Subcutaneous abdominal adipose tissue (tissue), 5 donors: ENCODE measurements around the gene SLC22A2.

Experiments used
- H3K27ac ChIP-seq: one replicate; pipeline ENCODE4 v1.7.0; 2013; ENCODE audit warnings: low read depth, mild to moderate bottlenecking, inconsistent platforms, low read length, moderate library complexity
- H3K27me3 ChIP-seq, 5 donors: one replicate each; pipeline ENCODE4 v1.7.0; 2013; ENCODE audit warnings: low read length in 5 of 5, inconsistent platforms in 1 of 5; ENCODE audit not compliant: control insufficient read depth in 5 of 5, insufficient read depth in 4 of 5
- H3K36me3 ChIP-seq, 5 donors: one replicate each; pipeline ENCODE4 v1.7.0; 2013; ENCODE audit warnings: low read length in 5 of 5; ENCODE audit not compliant: control insufficient read depth in 5 of 5, insufficient read depth in 5 of 5
- H3K4me1 ChIP-seq, 5 donors: one replicate each; pipeline ENCODE4 v1.7.0; 2013; ENCODE audit warnings: low read length in 5 of 5, mild to moderate bottlenecking in 3 of 5, moderate library complexity in 1 of 5; ENCODE audit not compliant: control insufficient read depth in 5 of 5, insufficient read depth in 5 of 5
- H3K4me3 ChIP-seq, 5 donors: one replicate each; pipeline ENCODE4 v1.7.0; 2013; ENCODE audit warnings: low read length in 5 of 5, low read depth in 1 of 5
- H3K9ac ChIP-seq, 5 donors: one replicate each; pipeline ENCODE4 v1.7.0; 2013; ENCODE audit warnings: low read length in 5 of 5, mild to moderate bottlenecking in 4 of 5, moderate library complexity in 3 of 5
- H3K9me3 ChIP-seq, 5 donors: one replicate each; pipeline ENCODE4 v1.7.0; 2013; ENCODE audit warnings: low read length in 5 of 5; ENCODE audit not compliant: control insufficient read depth in 5 of 5
- donor health status: healthy.
- donor health status: healthy.
- donor health status: healthy.
- donor health status: healthy.
- donor health status: healthy.

The SLC22A2 gene

DNA sequence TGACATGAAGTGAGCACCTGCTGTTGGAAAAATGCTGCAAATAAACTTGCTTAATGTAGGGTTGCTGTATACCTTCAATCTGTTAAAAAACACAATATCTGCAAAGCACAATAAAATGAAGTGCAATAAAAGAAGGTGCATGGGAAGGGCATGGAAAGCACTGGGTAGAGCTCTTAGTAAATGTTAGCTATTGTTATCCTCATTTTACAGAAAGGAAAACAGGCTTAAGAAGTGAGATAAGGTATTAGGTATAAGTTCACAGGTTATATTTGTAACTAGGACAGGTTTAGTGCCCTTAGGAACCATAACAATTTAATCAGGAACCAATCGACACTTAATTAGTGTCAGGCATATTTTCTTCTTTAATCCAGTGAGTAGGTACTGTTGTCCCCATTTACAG, 36.7 kb downstream of the SLC22A2 start:
- Histone ChIP-seq H3K9ac (no peak overlapping the region), H3K36me3 (no peaks in the 10 kb centered on the region), H3K4me1 (no peaks in the 10 kb centered on the region), H3K27ac (no peak overlapping the region), H3K27me3 (peaks cover 0 to 3% (median 0%) of the 10 kb centered on the region in 5 donors), H3K4me3 (no peak overlapping the region), H3K9me3 (peaks cover 0 to 4% (median 0%) of the 10 kb centered on the region in 5 donors)

DNA sequence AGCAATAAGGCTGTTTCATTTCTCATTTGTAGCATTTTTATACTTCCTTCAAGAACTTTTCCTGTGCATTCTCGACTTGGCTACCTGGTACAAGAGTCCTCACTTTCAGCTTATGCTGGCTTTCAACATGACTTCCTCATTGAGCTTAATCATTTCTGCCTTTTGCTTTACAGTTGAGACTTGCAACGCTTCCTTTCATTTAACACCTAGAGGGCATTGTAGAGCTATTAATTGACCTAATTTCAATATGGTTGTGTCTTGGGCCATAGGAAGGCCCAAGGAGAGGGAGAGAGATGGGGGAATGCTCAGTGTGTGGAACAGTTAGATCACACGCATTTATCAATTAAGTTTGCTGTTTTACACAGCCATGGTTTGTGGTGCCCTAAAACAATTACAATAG, 37.2 kb downstream of the SLC22A2 start:
- H3K4me1 ChIP-seq, result no peaks in the 10 kb centered on the region
- H3K9me3 ChIP-seq, result peaks cover 0 to 4% (median 0%) of the 10 kb centered on the region in 5 donors
- H3K27me3 ChIP-seq, result peaks cover 0 to 3% (median 0%) of the 10 kb centered on the region in 5 donors
- H3K9ac ChIP-seq, result no peak overlapping the region
- no peak overlapping the region for H3K27ac ChIP-seq
- no peak overlapping the region for H3K4me3 ChIP-seq
- no peaks in the 10 kb centered on the region for H3K36me3 ChIP-seq

DNA sequence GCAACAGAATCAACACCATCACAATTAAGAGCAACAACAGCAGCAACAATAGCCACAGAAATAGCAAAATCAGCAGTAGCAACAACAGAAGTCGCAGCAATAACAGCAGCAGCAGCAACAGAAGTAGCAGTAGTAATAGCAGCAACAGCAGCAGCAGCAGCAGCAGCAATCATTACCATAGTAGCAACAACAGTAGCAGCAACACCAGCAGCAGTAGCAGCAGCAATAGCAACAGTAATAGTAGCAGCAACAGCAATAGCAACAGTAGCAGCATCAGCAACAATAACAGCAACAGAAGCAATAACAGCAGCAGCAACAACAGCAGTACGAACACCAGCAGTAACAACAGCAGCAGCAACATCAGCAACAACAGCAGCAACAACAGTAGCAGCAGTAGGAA, 39.8 kb downstream of the SLC22A2 start:
- Histone ChIP-seq H3K4me1 (no peaks in the 10 kb centered on the region), H3K9me3 (peaks cover 0 to 9% (median 0%) of the 10 kb centered on the region in 5 donors), H3K9ac (no peak overlapping the region), H3K27me3 (peaks cover 0 to 3% (median 0%) of the 10 kb centered on the region in 5 donors), H3K27ac (no peak overlapping the region), H3K4me3 (no peak overlapping the region), H3K36me3 (no peaks in the 10 kb centered on the region)

DNA sequence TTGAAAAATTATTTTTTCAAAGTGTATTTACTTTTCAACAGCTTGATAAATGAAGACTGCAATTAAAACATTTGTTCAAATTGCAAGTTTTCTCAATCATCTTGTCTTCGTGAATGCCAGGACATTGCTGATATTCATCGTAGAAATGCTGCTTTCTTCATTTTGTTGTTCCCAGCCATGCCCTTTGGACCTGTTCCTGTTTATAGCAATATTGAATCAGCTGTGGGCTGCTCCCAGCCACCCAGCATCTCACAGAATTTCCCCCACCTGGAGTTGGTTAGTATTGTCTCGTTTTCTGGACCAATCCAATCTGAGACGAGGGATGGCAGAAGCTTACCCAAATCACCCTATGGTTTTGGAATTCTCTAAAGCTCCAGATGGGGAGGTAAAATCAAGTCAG, 40.8 kb downstream of the SLC22A2 start:
- Histone ChIP-seq H3K27ac (no peak overlapping the region), H3K9ac (no peak overlapping the region), H3K27me3 (peaks cover 0 to 3% (median 0%) of the 10 kb centered on the region in 5 donors), H3K36me3 (no peaks in the 10 kb centered on the region), H3K9me3 (peaks cover 0 to 9% (median 0%) of the 10 kb centered on the region in 5 donors), H3K4me3 (no peak overlapping the region), H3K4me1 (no peaks in the 10 kb centered on the region)

DNA sequence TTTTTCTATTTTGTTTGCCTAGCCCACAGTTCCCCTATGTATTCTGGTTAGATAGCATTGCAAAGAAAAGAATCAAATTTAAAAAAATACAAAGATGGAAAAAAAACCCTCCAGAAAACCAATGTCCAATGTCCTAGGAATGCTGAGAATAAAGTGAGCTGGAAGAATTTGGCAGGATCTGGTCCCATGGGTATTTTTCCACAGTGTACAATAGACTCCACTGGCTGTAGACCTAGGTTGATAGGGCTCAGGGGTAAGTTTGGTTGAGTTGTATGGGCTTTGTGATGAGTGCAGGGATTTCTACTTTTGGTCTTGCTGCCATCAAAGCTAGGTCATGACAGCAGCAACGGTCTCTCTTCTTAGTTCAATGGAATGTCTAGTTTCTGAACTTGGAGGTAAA, 41.5 kb downstream of the SLC22A2 start:
- no peak overlapping the region for H3K27ac ChIP-seq
- no peaks in the 10 kb centered on the region for H3K36me3 ChIP-seq
- H3K9ac ChIP-seq, result no peak overlapping the region
- peaks cover 0 to 3% (median 0%) of the 10 kb centered on the region in 5 donors for H3K27me3 ChIP-seq
- no peak overlapping the region for H3K4me3 ChIP-seq
- no peaks in the 10 kb centered on the region for H3K4me1 ChIP-seq
- peaks cover 0 to 9% (median 0%) of the 10 kb centered on the region in 5 donors for H3K9me3 ChIP-seq

DNA sequence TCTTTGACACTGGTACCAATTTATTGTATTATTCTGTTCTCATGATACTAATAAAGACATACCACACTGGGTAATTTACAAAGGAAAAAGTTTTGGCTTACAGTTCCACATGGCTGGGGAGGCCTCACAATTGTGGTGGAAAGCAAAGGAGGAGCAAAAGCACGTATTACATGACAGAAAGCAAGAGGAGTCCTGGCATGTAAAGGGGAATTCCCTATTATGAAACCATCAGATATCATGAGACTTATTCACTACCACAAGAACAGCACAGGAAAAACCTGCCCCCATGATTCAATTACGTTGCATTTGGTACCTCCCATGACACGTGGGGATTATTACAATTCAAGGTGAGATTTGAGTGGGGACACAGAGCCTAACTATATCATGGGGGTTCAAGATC, 43.4 kb downstream of the SLC22A2 start:
- Histone ChIP-seq H3K27me3 (peaks cover 0 to 3% (median 0%) of the 10 kb centered on the region in 5 donors), H3K36me3 (no peaks in the 10 kb centered on the region), H3K4me3 (no peak overlapping the region), H3K27ac (no peak overlapping the region), H3K4me1 (no peaks in the 10 kb centered on the region), H3K9me3 (peaks cover 0 to 9% (median 0%) of the 10 kb centered on the region in 5 donors), H3K9ac (no peak overlapping the region)

DNA sequence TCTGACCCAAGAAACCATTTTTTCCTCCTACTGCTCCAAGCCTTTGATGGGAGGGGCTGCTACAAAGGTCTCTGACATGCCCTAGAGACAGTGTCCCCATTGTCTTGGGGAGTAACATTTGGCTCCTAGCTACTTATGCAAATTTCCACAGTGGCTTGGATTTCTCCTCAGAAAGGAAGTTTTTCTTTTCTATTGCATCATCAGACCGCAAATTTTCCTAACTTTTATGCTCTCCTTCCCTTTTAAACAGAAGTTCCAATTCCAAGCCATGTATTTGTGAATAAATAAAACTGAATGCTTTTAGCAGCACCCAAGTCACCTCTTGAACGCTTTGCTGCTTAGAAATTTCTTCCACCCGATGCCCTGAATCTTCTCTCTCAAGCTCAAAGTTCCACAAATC, 51.0 kb downstream of the SLC22A2 start:
- Histone ChIP-seq H3K27me3 (no peaks in the 10 kb centered on the region), H3K9me3 (peaks cover 0 to 11% (median 7%) of the 10 kb centered on the region in 5 donors), H3K4me3 (no peak overlapping the region), H3K4me1 (no peaks in the 10 kb centered on the region), H3K36me3 (no peaks in the 10 kb centered on the region), H3K27ac (no peak overlapping the region), H3K9ac (no peak overlapping the region)

DNA sequence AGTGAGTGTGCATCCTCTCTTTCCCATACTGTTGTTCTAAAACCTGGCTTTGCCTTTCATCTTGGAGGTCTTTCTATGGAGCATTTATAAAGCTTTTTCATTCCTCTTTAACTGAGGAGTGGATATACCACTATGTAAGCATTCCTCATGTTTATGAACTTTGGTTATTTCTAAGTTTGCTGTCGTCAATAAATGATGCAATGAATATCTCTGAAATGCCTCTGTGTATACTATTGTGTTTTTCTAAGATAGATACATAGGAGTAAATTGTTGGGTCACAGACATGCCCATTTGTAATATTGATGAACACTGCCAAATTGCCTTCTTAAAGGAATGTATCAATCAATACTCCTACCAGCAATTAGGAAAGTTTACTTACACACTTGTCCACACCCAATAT, 53.9 kb downstream of the SLC22A2 start:
- Histone ChIP-seq H3K4me3 (no peak overlapping the region), H3K27ac (no peak overlapping the region), H3K4me1 (peaks cover 0 to 3% (median 0%) of the 10 kb centered on the region in 5 donors), H3K9me3 (peaks cover 0 to 11% (median 7%) of the 10 kb centered on the region in 5 donors), H3K27me3 (peaks cover 0 to 4% (median 0%) of the 10 kb centered on the region in 5 donors), H3K36me3 (no peaks in the 10 kb centered on the region), H3K9ac (no peak overlapping the region)

DNA sequence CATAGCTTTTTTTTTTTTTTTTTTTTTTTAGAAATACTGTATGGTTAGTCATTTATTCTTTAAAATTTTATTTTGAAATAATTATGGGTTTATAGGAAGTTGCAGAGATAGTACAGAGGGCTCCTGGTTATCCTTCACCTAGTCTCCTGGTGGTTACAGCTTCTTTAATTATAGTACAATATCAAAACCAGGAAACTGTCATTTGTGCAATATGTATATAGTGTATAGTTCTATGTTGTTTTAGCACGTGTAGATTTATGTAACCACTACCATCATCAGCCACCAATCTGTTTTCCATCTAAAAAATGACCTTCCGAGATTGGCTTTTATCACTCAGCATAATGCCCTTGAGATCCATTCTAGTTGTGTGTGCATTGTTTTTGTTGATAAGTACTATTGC, 54.7 kb downstream of the SLC22A2 start:
- H3K36me3 ChIP-seq, result no peaks in the 10 kb centered on the region
- peaks cover 0 to 3% (median 0%) of the 10 kb centered on the region in 5 donors for H3K4me1 ChIP-seq
- H3K27ac ChIP-seq, result no peak overlapping the region
- H3K27me3 ChIP-seq, result peaks cover 0 to 4% (median 0%) of the 10 kb centered on the region in 5 donors
- no peak overlapping the region for H3K9ac ChIP-seq
- no peak overlapping the region for H3K4me3 ChIP-seq
- H3K9me3 ChIP-seq, result peaks cover 0 to 11% (median 7%) of the 10 kb centered on the region in 5 donors

DNA sequence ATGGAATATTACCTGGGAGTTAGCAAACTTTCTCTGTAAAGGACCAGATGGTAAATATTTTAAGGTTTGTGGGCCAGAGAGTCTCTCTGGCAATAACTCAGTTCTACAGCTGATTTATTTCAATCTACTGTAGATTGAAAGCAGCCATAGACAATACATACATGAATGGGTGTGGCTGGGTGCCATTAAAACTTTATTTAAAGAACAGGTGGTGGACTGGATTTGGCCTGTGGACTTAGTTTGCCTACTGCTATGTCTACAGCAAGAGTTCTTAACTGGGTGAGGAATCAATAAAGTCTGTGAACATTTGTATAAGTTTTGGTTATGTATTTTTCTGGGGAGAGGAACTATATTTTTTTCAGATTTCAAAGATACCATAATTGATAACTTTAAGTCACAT, 55.1 kb downstream of the SLC22A2 start:
- H3K4me3 ChIP-seq, result no peak overlapping the region
- H3K9ac ChIP-seq, result no peak overlapping the region
- H3K4me1 ChIP-seq, result peaks cover 0 to 3% (median 0%) of the 10 kb centered on the region in 5 donors
- H3K36me3 ChIP-seq, result no peaks in the 10 kb centered on the region
- no peak overlapping the region for H3K27ac ChIP-seq
- peaks cover 0 to 4% (median 0%) of the 10 kb centered on the region in 5 donors for H3K27me3 ChIP-seq
- H3K9me3 ChIP-seq, result peaks cover 0 to 11% (median 7%) of the 10 kb centered on the region in 5 donors
